CD4-positive, alpha-beta memory T cell (primary cell): ENCODE results near the gene KRTAP17-1. TPM values are rescaled to one million over a fixed set of nuclear protein-coding genes. Genes with fewer than 3 reads are reported as not detected.
A peak's percentile ranks its signal among the peaks of the same experiment; 100 is the strongest.
"Not testable (repeated sequence)": the region's sequence is repeated elsewhere in the genome, so short reads cannot be mapped to it uniquely, and the experiment has no call there.

ENCODE experiments used
- CTCF ChIA-PET: fragments of 350-600 bp; sonication (Branson Sonifier 250); formaldehyde crosslinking; loops from one replicate; lab custom pipeline; 2021; ENCODE audit warnings: inconsistent platforms; ENCODE audit not compliant: partially characterized antibody; lab: Charles Lee
- POLR2A ChIA-PET: fragments of 350-600 bp; sonication (Branson Sonifier 250); formaldehyde crosslinking; loops from one replicate; lab custom pipeline; 2021; ENCODE audit not compliant: partially characterized antibody; lab: Charles Lee
- DNase-seq, 5 donors: peaks; one replicate each; pipeline versions ENCODE4 v3.0.0 to v3.0.0-alpha.2; 2020 to 2022; ENCODE audit warnings: mixed read lengths in 1 of 5
- H3K27ac ChIP-seq: one replicate; pipeline ENCODE4 v1.7.0; 2013; ENCODE audit warnings: low read depth, low read length
- H3K27me3 ChIP-seq: 2 replicates; pipeline ENCODE4 v1.7.0; 2013; ENCODE audit warnings: mild to moderate bottlenecking, low read length, moderate library complexity; ENCODE audit not compliant: insufficient read depth
- H3K36me3 ChIP-seq: 2 replicates; pipeline ENCODE4 v1.7.0; 2013; ENCODE audit warnings: mild to moderate bottlenecking, low read length, moderate library complexity; ENCODE audit not compliant: insufficient read depth
- H3K4me1 ChIP-seq: 2 replicates; pipeline ENCODE4 v1.7.0; 2013; ENCODE audit warnings: mild to moderate bottlenecking, low read length, moderate library complexity; ENCODE audit not compliant: insufficient read depth
- H3K4me3 ChIP-seq, 2 donors: one replicate each; pipeline ENCODE4 v1.7.0; 2013; ENCODE audit warnings: low read length in 2 of 2, mild to moderate bottlenecking in 1 of 2
- H3K9me3 ChIP-seq, 2 donors: one replicate each; pipeline ENCODE4 v1.7.0; 2013; ENCODE audit warnings: low read length in 2 of 2, control low read depth in 1 of 2; ENCODE audit not compliant: control insufficient read depth in 1 of 2
- H3K27ac Mint-ChIP-seq, 7 donors: one replicate each; pipeline ENCODE4 v1.8.0; 2020 to 2021; ENCODE audit warnings: mixed read lengths in 7 of 7, mild to moderate bottlenecking in 6 of 7, inconsistent platforms in 3 of 7, moderate library complexity in 3 of 7
- H3K27me3 Mint-ChIP-seq, 2 donors: one replicate each; pipeline ENCODE4 v1.8.0; 2020 to 2021; ENCODE audit warnings: mixed read lengths in 2 of 2
- H3K36me3 Mint-ChIP-seq, 2 donors: one replicate each; pipeline ENCODE4 v1.8.0; 2020 to 2021; ENCODE audit warnings: mixed read lengths in 2 of 2, inconsistent platforms in 1 of 2, mild to moderate bottlenecking in 1 of 2
- H3K4me1 Mint-ChIP-seq, 4 donors: one replicate each; pipeline ENCODE4 v1.8.0; 2020 to 2021; ENCODE audit warnings: mixed read lengths in 4 of 4, mild to moderate bottlenecking in 1 of 4
- H3K4me3 Mint-ChIP-seq, 8 donors: one replicate each; pipeline ENCODE4 v1.8.0; 2020 to 2021; ENCODE audit warnings: mixed read lengths in 8 of 8, mild to moderate bottlenecking in 7 of 8, moderate library complexity in 6 of 8, inconsistent platforms in 3 of 8
- H3K9me3 Mint-ChIP-seq, 8 donors: one replicate each; pipeline ENCODE4 v1.8.0; 2020 to 2021; ENCODE audit warnings: mixed read lengths in 8 of 8, mild to moderate bottlenecking in 5 of 8, inconsistent platforms in 3 of 8, moderate library complexity in 1 of 8
- intact Hi-C: fragments of 100-400 bp; cut with micrococcal nuclease; formaldehyde crosslinking; loops from one replicate; pipeline ENCODE4 v1.15.1; 2023
- polyA plus RNA-seq, 2 donors: library from polyadenylated mRNA; unstranded; fragments of 300-500 nt; fragmentation: Illumina TruSeq; gene quantifications; one replicate each; pipeline ENCODE4 v1.2.3, GENCODE V29; 2021
- total RNA-seq, 2 experiments: library from RNA; stranded (reverse); gene quantifications; one replicate each; pipeline ENCODE4 v1.2.3, GENCODE V29; 2021

Gene KRTAP17-1
- total and polyA plus RNA-seq, 4 experiments from 2014 or later, result not detected

DNA sequence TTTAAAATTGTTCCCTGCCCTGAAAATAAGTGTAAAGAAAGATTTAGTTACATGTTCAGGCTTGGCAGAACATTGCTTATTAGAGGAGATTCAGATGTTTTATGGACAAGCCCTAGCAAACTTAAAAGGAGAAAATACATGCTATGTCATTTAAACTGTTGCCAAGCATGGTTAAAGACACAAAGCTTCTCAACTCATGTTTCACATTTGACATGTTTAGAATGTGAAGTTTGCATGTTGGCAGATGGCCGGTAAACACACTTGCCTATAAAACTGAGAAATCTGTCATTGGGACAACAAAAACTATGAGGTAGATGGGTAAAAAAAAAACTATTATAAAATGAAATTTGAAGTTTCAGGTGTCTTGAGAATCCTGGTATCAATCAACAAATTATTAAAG is 18.7 kb downstream of the KRTAP17-1 start:
- CTCF ChIA-PET, result no interaction called here
- Histone ChIP-seq H3K36me3 (no peaks in the 10 kb centered on the region), H3K27ac (no peak overlapping the region), H3K9me3 (no peaks in the 10 kb centered on the region), H3K4me1 (no peaks in the 10 kb centered on the region), H3K27me3 (no peaks in the 10 kb centered on the region), H3K4me3 (no peak overlapping the region)
- Mint-ChIP-seq H3K9me3 (peaks cover 0 to 12% (median 3%) of the 10 kb centered on the region in 8 donors), H3K27me3 (peaks cover 0 to 4% of the 10 kb centered on the region in 2 donors), H3K27ac (no peak overlapping the region), H3K36me3 (peaks cover 0 to 4% of the 10 kb centered on the region in 2 donors), H3K4me3 (no peak overlapping the region), H3K4me1 (peaks cover under 1 to 9% (median 4%) of the 10 kb centered on the region in 4 donors)
- DNase-seq, result no peak
- intact Hi-C loops, result no loop called here
- POLR2A ChIA-PET, result no interaction called here

DNA sequence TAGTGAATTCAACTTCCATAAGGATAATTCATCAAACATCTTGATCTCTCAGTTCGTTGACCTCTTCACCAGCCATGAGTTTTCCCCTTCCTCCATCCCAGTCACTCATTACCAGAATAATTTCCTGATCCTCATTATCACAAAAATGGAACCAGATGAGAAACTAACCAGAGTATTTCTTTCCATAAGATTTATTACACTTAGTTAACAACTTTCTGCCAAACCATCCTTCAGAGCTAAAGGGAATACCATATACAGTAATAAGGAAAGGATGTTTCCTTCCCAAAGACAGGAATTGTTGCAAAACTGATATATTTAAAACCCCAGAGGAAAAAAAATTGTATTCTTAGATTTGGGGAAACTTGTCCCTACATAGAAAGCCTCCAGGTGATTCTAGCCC is 21.5 kb downstream of the KRTAP17-1 start:
- intact Hi-C loops, result no loop called here
- no peak overlapping the region for H3K4me3 Mint-ChIP-seq
- H3K36me3 Mint-ChIP-seq, result no peaks in the 10 kb centered on the region
- Histone ChIP-seq H3K36me3 (no peaks in the 10 kb centered on the region), H3K9me3 (no peaks in the 10 kb centered on the region), H3K4me3 (no peak overlapping the region), H3K27me3 (no peaks in the 10 kb centered on the region), H3K4me1 (no peaks in the 10 kb centered on the region), H3K27ac (no peak overlapping the region)
- H3K9me3 Mint-ChIP-seq, result peaks cover 0 to 3% (median 0%) of the 10 kb centered on the region in 8 donors
- no peak for DNase-seq
- H3K27me3 Mint-ChIP-seq, result peaks cover 0 to 6% of the 10 kb centered on the region in 2 donors
- CTCF ChIA-PET, result no interaction called here
- POLR2A ChIA-PET, result no interaction called here
- no peak overlapping the region for H3K27ac Mint-ChIP-seq
- no peaks in the 10 kb centered on the region for H3K4me1 Mint-ChIP-seq

DNA sequence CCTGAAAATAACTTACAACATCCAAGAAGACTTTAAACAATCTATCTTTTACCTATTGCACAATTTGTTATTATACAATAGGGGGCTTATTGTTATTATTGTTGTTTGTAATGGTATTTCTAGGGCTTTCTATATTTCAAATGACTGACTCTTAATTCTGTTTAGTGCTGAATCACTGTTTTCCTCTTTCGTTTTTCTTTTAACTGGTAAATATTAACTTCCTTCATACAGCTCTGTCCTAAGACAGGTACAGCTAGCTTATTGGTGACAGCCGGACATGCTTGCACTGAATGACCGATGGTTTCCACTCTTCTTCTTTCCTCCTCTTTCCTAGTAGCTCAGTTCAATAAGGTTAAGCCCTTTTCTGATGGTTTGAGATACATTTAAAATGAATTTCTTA is 28.5 kb downstream of the KRTAP17-1 start:
- H3K9me3 ChIP-seq, result no peaks in the 10 kb centered on the region
- peak overlapping the region in 1 of 7 donors; percentile 17 for H3K27ac Mint-ChIP-seq
- DNase-seq, result no peak
- no peaks in the 10 kb centered on the region for H3K9me3 Mint-ChIP-seq
- CTCF ChIA-PET, result interaction anchor here (1.0 to 1.4 kb wide), 2 partner anchors 20 to 163 kb away, joined by 3 read pairs; partner anchors contain the start of gene KRTAP4-12
- H3K4me1 Mint-ChIP-seq, result peaks cover 3 to 14% (median 10%) of the 10 kb centered on the region in 4 donors
- H3K4me3 Mint-ChIP-seq, result no peak overlapping the region
- no peak overlapping the region for H3K27ac ChIP-seq
- peaks cover 0 to 3% of the 10 kb centered on the region in 2 donors for H3K27me3 Mint-ChIP-seq
- no peaks in the 10 kb centered on the region for H3K36me3 Mint-ChIP-seq
- H3K4me1 ChIP-seq, result peaks cover 6% of the 10 kb centered on the region
- H3K4me3 ChIP-seq, result no peak overlapping the region
- intact Hi-C loops, result no loop called here
- no peaks in the 10 kb centered on the region for H3K36me3 ChIP-seq
- POLR2A ChIA-PET, result no interaction called here
- H3K27me3 ChIP-seq, result no peaks in the 10 kb centered on the region

DNA sequence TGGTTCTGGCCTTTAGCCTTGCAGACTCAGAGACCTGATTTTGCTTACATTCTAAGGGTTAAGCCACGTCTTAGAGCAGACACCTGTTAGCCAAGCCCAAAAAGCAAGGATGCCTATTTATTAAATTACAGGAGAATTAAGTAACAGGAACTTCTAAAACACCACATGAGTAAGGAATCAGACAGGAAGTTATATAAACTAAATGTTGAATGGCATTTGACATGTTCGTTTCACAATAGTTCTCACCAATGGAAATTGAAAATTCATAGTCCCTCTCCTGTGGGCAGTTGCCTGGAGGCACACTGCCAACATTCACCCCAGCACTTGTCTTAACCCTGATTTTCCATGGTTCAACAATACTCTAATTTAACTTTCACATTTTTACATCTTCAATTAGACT is 31.0 kb downstream of the KRTAP17-1 start:
- ChIA-PET CTCF (no interaction called here), POLR2A (interaction anchor here (0.9 kb wide), 1 partner anchor 24 kb away, joined by 3 read pairs; the partner anchor contains the start of gene KRTAP16-1)
- H3K36me3 ChIP-seq, result no peaks in the 10 kb centered on the region
- Mint-ChIP-seq H3K27ac (peak overlapping the region in 1 of 7 donors; percentile 31), H3K9me3 (peaks cover 0 to 2% (median 0%) of the 10 kb centered on the region in 8 donors), H3K4me3 (no peak overlapping the region), H3K4me1 (peaks cover 3 to 14% (median 10%) of the 10 kb centered on the region in 4 donors), H3K27me3 (peaks cover 0 to 4% of the 10 kb centered on the region in 2 donors), H3K36me3 (no peaks in the 10 kb centered on the region)
- H3K9me3 ChIP-seq, result no peaks in the 10 kb centered on the region
- no peak overlapping the region for H3K27ac ChIP-seq
- H3K27me3 ChIP-seq, result no peaks in the 10 kb centered on the region
- intact Hi-C loops, result no loop called here
- no peak for DNase-seq
- no peak overlapping the region for H3K4me3 ChIP-seq
- H3K4me1 ChIP-seq, result peaks cover 6% of the 10 kb centered on the region

DNA sequence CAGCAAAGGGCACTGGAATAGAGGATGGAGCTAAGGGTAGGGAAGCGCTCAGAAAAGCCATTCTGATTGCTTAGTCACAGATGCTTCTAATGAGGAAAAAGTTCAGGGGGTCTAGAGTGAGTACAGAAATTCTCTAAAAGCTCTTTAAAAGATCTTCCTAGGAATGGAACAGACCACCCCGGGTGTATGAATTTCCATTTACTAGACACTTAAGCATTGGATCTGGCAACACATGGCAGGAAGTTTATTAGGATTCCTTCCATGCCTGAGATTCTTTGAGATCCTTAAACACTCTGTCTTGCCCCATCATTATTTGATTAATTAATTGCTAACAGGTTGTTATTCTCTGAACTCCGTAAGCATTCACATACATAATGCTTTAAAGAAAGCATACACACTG is 31.5 kb downstream of the KRTAP17-1 start:
- H3K27me3 ChIP-seq, result no peaks in the 10 kb centered on the region
- H3K4me1 Mint-ChIP-seq, result peaks cover 3 to 14% (median 10%) of the 10 kb centered on the region in 4 donors
- H3K4me3 Mint-ChIP-seq, result no peak overlapping the region
- H3K4me1 ChIP-seq, result peaks cover 6% of the 10 kb centered on the region
- H3K36me3 Mint-ChIP-seq, result no peaks in the 10 kb centered on the region
- no peak for DNase-seq
- POLR2A ChIA-PET, result interaction anchor here (0.9 kb wide), 1 partner anchor 25 kb away, joined by 3 read pairs; the partner anchor contains the start of gene KRTAP16-1
- intact Hi-C loops, result no loop called here
- H3K4me3 ChIP-seq, result no peak overlapping the region
- no peaks in the 10 kb centered on the region for H3K36me3 ChIP-seq
- H3K27ac Mint-ChIP-seq, result no peak overlapping the region
- H3K9me3 ChIP-seq, result no peaks in the 10 kb centered on the region
- H3K9me3 Mint-ChIP-seq, result peaks cover 0 to 2% (median 0%) of the 10 kb centered on the region in 8 donors
- H3K27ac ChIP-seq, result no peak overlapping the region
- H3K27me3 Mint-ChIP-seq, result peaks cover 0 to 4% of the 10 kb centered on the region in 2 donors
- CTCF ChIA-PET, result no interaction called here

DNA sequence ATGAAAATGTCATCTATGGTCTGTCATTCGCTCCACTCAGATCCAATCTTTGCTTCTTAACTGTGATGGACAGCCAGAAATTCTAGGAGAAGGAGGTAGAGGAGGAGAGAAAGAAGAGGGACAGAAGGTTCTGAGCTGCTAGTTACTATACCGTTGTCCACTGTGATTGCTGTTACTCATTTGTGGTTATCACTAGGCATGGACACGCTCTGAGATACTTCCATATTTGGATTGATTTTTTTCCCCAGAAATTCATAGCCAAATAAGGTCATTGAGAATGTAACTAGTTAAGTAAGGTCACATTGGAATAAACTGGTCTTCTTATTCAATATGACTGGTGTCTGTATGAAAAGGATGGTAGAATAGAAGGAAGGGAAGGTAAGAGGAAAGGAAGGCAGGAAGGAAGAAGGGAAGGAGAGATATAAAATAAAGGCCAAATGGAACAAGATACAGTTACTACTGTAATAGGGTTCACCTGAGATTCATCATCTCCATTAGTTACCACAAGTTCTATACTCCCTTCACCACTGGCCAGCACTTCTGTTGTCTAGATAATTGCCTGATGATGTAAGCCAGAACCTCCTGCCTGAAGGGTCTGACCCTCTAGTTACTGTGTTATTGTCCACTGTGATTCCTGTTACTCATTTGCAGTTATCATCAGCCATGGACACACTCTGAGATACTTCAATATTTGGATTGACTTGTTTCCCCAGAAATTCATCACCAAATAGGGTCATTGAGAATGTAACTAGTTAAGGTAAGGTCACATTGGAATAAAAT is 37.1 kb downstream of the KRTAP17-1 start:
- Histone ChIP-seq H3K9me3 (no peaks in the 10 kb centered on the region), H3K27ac (no peak overlapping the region), H3K4me3 (no peak overlapping the region), H3K27me3 (no peaks in the 10 kb centered on the region), H3K4me1 (no peaks in the 10 kb centered on the region), H3K36me3 (no peaks in the 10 kb centered on the region)
- Mint-ChIP-seq H3K27ac (peak overlapping the region in 1 of 7 donors; percentile 33), H3K4me3 (no peak overlapping the region), H3K36me3 (no peaks in the 10 kb centered on the region), H3K9me3 (peaks cover 0 to 4% (median 0%) of the 10 kb centered on the region in 8 donors), H3K27me3 (peaks cover 16 to 19% of the 10 kb centered on the region in 2 donors), H3K4me1 (peaks cover under 1 to 2% (median 1%) of the 10 kb centered on the region in 4 donors)
- CTCF ChIA-PET, result no interaction called here
- no peak for DNase-seq
- intact Hi-C loops, result no loop called here
- POLR2A ChIA-PET, result no interaction called here

DNA sequence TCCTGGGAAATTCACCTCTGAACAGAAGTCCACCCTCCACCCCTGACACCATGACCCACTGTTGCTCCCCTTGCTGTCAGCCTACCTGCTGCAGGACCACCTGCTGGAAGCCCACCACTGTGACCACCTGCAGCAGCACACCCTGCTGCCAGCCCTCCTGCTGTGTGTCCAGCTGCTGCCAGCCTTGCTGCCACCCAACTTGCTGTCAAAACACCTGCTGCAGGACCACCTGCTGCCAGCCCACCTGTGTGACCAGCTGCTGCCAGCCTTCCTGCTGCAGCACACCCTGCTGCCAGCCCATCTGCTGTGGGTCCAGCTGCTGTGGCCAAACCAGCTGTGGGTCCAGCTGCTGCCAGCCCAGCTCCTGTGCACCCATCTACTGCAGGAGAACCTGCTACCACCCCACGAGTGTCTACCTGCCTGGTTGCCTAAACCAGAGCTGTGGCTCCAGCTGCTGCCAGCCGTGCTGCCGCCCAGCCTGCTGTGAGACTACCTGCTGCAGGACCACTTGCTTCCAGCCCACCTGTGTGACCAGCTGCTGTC is 39.8 kb downstream of the KRTAP17-1 start, which contains the start of gene KRTAP9-7:
Gene KRTAP9-7 (plus strand): TSS at position 51 of the 543 bp plus-strand sequence. CDS start 0 bp downstream, at position 51.
- DNase-seq, CTCF ChIA-PET, H3K9me3 Mint-ChIP-seq, H3K27me3 ChIP-seq, H3K9me3 ChIP-seq, H3K27ac ChIP-seq, H3K36me3 ChIP-seq, H3K27ac Mint-ChIP-seq, H3K36me3 Mint-ChIP-seq, POLR2A ChIA-PET, H3K4me3 Mint-ChIP-seq, H3K4me1 ChIP-seq, H3K4me3 ChIP-seq, H3K4me1 Mint-ChIP-seq: not testable (repeated sequence)
- H3K27me3 Mint-ChIP-seq, result peaks cover 14 to 19% of the 10 kb centered on the region in 2 donors
- intact Hi-C loops, result loop anchor here (1.0 kb wide), 1 partner anchor 11 kb away; no protein-coding TSS in a partner anchor
